ENCODE data around the gene BEST2.

Gene BEST2

GRCh38 chr19:12766051-12766521 lies 14.5 kb downstream of the BEST2 start:
- no peak overlapping the region for H3K27ac ChIP-seq
- no peak for DNase-seq (ENCODE audit: low read depth, low spot score)

- no peak for DNase-seq (ENCODE audit: low read depth, low spot score)
- H3K27ac ChIP-seq: no peak overlapping the region
Observed at GRCh38 chr19:12767150-12767549, 15.6 kb downstream of the BEST2 start.

- no peak for DNase-seq (ENCODE audit: low read depth, low spot score)
- no peak overlapping the region for H3K27ac ChIP-seq
Observed at GRCh38 chr19:12767666-12768065, 16.1 kb downstream of the BEST2 start.

- DNase-seq (ENCODE audit: low read depth, low spot score): no peak
- H3K27ac ChIP-seq: no peak overlapping the region
Observed at GRCh38 chr19:12769689-12770088, 18.1 kb downstream of the BEST2 start.

GRCh38 chr19:12770922-12771321 lies 19.3 kb downstream of the BEST2 start:
- H3K27ac ChIP-seq: no peak overlapping the region
- DNase-seq (ENCODE audit: low read depth, low spot score): no peak

GRCh38 chr19:12772323-12772722 lies 20.7 kb downstream of the BEST2 start:
- DNase-seq (ENCODE audit: low read depth, low spot score): no peak
- H3K27ac ChIP-seq: no peak overlapping the region

GRCh38 chr19:12773571-12773970 lies 22.0 kb downstream of the BEST2 start:
- DNase-seq (ENCODE audit: low read depth, low spot score): no peak
- no peak overlapping the region for H3K27ac ChIP-seq

- peak within 1 kb of the TSS; percentile 89 for H3K27ac ChIP-seq
- DNase-seq (ENCODE audit: low read depth, low spot score): peak; percentile 89
Observed at GRCh38 chr19:12774588-12775555, 23.3 kb downstream of the BEST2 start, which contains the start of gene HOOK2. TSS of gene HOOK2 (minus strand) at chr19:12775552. CDS start at chr19:12775449, 103 bp downstream.

- peak overlapping the region; percentile 92 for H3K27ac ChIP-seq
- no peak for DNase-seq (ENCODE audit: low read depth, low spot score)
Observed at GRCh38 chr19:12777217-12778016, 25.8 kb downstream of the BEST2 start.

- peak overlapping the region; percentile 92 for H3K27ac ChIP-seq
- DNase-seq (ENCODE audit: low read depth, low spot score): no peak
Observed at GRCh38 chr19:12778017-12778904, 26.7 kb downstream of the BEST2 start.

GRCh38 chr19:12778905-12779161 lies 27.2 kb downstream of the BEST2 start:
- DNase-seq (ENCODE audit: low read depth, low spot score): no peak
- H3K27ac ChIP-seq: peak overlapping the region; percentile 92

GRCh38 chr19:12779162-12779993 lies 27.8 kb downstream of the BEST2 start:
- DNase-seq (ENCODE audit: low read depth, low spot score): no peak
- H3K27ac ChIP-seq: peak overlapping the region; percentile 92

GRCh38 chr19:12782174-12782423 lies 30.5 kb downstream of the BEST2 start:
- DNase-seq (ENCODE audit: low read depth, low spot score): no peak

GRCh38 chr19:12782424-12783290 lies 31.1 kb downstream of the BEST2 start:
- DNase-seq (ENCODE audit: low read depth, low spot score): no peak
- H3K27ac ChIP-seq: peak overlapping the region; percentile 100

More at GRCh38 chr19:12782174-12782423, 30.5 kb downstream of the BEST2 start:
- peak overlapping the region; percentile 100 for H3K27ac ChIP-seq

GRCh38 chr19:12783291-12783848 lies 31.8 kb downstream of the BEST2 start:
- no peak for DNase-seq (ENCODE audit: low read depth, low spot score)
- H3K27ac ChIP-seq: peak overlapping the region; percentile 100

- H3K27ac ChIP-seq: peak overlapping the region; percentile 100
- no peak for DNase-seq (ENCODE audit: low read depth, low spot score)
Observed at GRCh38 chr19:12783849-12784393, 32.3 kb downstream of the BEST2 start.

GRCh38 chr19:12784394-12784870 lies 32.8 kb downstream of the BEST2 start:
- peak overlapping the region; percentile 100 for H3K27ac ChIP-seq
- DNase-seq (ENCODE audit: low read depth, low spot score): no peak
